ENCODE data around the gene PDE3A. TPM values are rescaled to one million over a fixed set of nuclear protein-coding genes. Genes with fewer than 3 reads are reported as not detected.

PDE3A gene
- total RNA-seq, 1 experiment from 2014 or later: 0.58 TPM

- H3K79me2 ChIP-seq (ENCODE audit: low read length): no peaks in the 10 kb centered on the region
- no peaks in the 10 kb centered on the region for H3K9me2 ChIP-seq (replicated peaks; ENCODE audit: low read length)
- H3K36me3 ChIP-seq (ENCODE audit: low read depth, low read length): no peaks in the 10 kb centered on the region
- CTCF ChIA-PET: no interaction called here
- no peak overlapping the region for H3K4me3 ChIP-seq (ENCODE audit: low read length)
- H3K4me1 ChIP-seq (ENCODE audit: insufficient read depth, low read length): no peaks in the 10 kb centered on the region
- no TSS peak for BruUV-seq (replicated peaks)
- POLR2A ChIA-PET (ENCODE audit: unreplicated experiment): no interaction called here
- no peaks in the 10 kb centered on the region for H4K20me1 ChIP-seq (ENCODE audit: low read length)
- no peaks in the 10 kb centered on the region for H3K9me3 ChIP-seq (ENCODE audit: low read length)
- no peak overlapping the region for H3K9ac ChIP-seq (ENCODE audit: low read length)
- no peak for TF ChIP-seq EZH2 (IDR thresholded peaks at IDR 0.05; ENCODE audit: low read length, unreplicated experiment)
- no peak for TF ChIP-seq EZH2phosphoT487 (IDR thresholded peaks at IDR 0.05; ENCODE audit: borderline replicate concordance, low read length)
- TF ChIP-seq CTCF (conservative IDR thresholded peaks at IDR 0.05; ENCODE audit: low read depth, low read length): no peak
- H3K27me3 ChIP-seq (ENCODE audit: low read length): peaks cover 17% of the 10 kb centered on the region
- intact Hi-C loops (cut with micrococcal nuclease): no loop called here
- no peak overlapping the region for H3K4me2 ChIP-seq (ENCODE audit: low read length)
- DNase-seq (no peak), ATAC-seq (no peak)
- no peaks in the 10 kb centered on the region for H3F3A ChIP-seq (ENCODE audit: low read length, unreplicated experiment)
- no peak overlapping the region for H3K27ac ChIP-seq (ENCODE audit: low read length)
- H2AFZ ChIP-seq (ENCODE audit: low read length): no peak overlapping the region
These were observed 78.5 kb downstream of the PDE3A start for GRCh38 chr12:20446836-20447235.

GRCh38 chr12:20448781-20449180 is 80.4 kb downstream of the PDE3A start:
- Histone ChIP-seq H3K4me3 (ENCODE audit: low read length) (no peak overlapping the region), H3K4me1 (ENCODE audit: insufficient read depth, low read length) (no peaks in the 10 kb centered on the region), H3F3A (ENCODE audit: low read length, unreplicated experiment) (no peaks in the 10 kb centered on the region), H3K9me2 (replicated peaks; ENCODE audit: low read length) (no peaks in the 10 kb centered on the region), H3K9ac (ENCODE audit: low read length) (no peak overlapping the region), H4K20me1 (ENCODE audit: low read length) (no peaks in the 10 kb centered on the region), H3K36me3 (ENCODE audit: low read depth, low read length) (no peaks in the 10 kb centered on the region), H3K9me3 (ENCODE audit: low read length) (no peaks in the 10 kb centered on the region), H3K27me3 (ENCODE audit: low read length) (peaks cover 17% of the 10 kb centered on the region), H2AFZ (ENCODE audit: low read length) (no peak overlapping the region), H3K79me2 (ENCODE audit: low read length) (no peaks in the 10 kb centered on the region), H3K4me2 (ENCODE audit: low read length) (no peak overlapping the region), H3K27ac (ENCODE audit: low read length) (no peak overlapping the region)
- intact Hi-C loops (cut with micrococcal nuclease): no loop called here
- POLR2A ChIA-PET (ENCODE audit: unreplicated experiment): no interaction called here
- ATAC-seq: no peak
- no peak for DNase-seq
- TF ChIP-seq EZH2 (IDR thresholded peaks at IDR 0.05; ENCODE audit: low read length, unreplicated experiment): no peak
- no peak for TF ChIP-seq EZH2phosphoT487 (IDR thresholded peaks at IDR 0.05; ENCODE audit: borderline replicate concordance, low read length)
- TF ChIP-seq CTCF (conservative IDR thresholded peaks at IDR 0.05; ENCODE audit: low read depth, low read length): no peak
- CTCF ChIA-PET: no interaction called here
- BruUV-seq (replicated peaks): no TSS peak

GRCh38 chr12:20450591-20451180 is 82.3 kb downstream of the PDE3A start:
- no peak for DNase-seq
- intact Hi-C loops (cut with micrococcal nuclease): no loop called here
- TF ChIP-seq EZH2phosphoT487 (IDR thresholded peaks at IDR 0.05; ENCODE audit: borderline replicate concordance, low read length) (no peak), EZH2 (IDR thresholded peaks at IDR 0.05; ENCODE audit: low read length, unreplicated experiment) (no peak), CTCF (conservative IDR thresholded peaks at IDR 0.05; ENCODE audit: low read depth, low read length) (no peak)
- H3K9me2 ChIP-seq (replicated peaks; ENCODE audit: low read length): no peaks in the 10 kb centered on the region
- no peak overlapping the region for H3K27ac ChIP-seq (ENCODE audit: low read length)
- no peaks in the 10 kb centered on the region for H3K9me3 ChIP-seq (ENCODE audit: low read length)
- no peaks in the 10 kb centered on the region for H3F3A ChIP-seq (ENCODE audit: low read length, unreplicated experiment)
- H3K4me3 ChIP-seq (ENCODE audit: low read length): no peak overlapping the region
- CTCF ChIA-PET: no interaction called here
- no peak overlapping the region for H2AFZ ChIP-seq (ENCODE audit: low read length)
- H3K4me1 ChIP-seq (ENCODE audit: insufficient read depth, low read length): no peaks in the 10 kb centered on the region
- H4K20me1 ChIP-seq (ENCODE audit: low read length): no peaks in the 10 kb centered on the region
- H3K36me3 ChIP-seq (ENCODE audit: low read depth, low read length): no peaks in the 10 kb centered on the region
- no TSS peak for BruUV-seq (replicated peaks)
- no peak for ATAC-seq
- H3K27me3 ChIP-seq (ENCODE audit: low read length): peaks cover 15% of the 10 kb centered on the region
- no peak overlapping the region for H3K4me2 ChIP-seq (ENCODE audit: low read length)
- POLR2A ChIA-PET (ENCODE audit: unreplicated experiment): no interaction called here
- H3K9ac ChIP-seq (ENCODE audit: low read length): no peak overlapping the region
- no peaks in the 10 kb centered on the region for H3K79me2 ChIP-seq (ENCODE audit: low read length)

All from PC-3 (cell line).